NB4 (cell line): ENCODE results near the gene SLC22A5.
A peak's percentile ranks its signal among the peaks of the same experiment; 100 is the strongest.

Experiments used
- DNase-seq: peaks from one replicate; pipeline ENCODE4 v3.0.0; 2010; ENCODE audit warnings: low read depth
- H3K4me3 ChIP-seq: one replicate; pipeline ENCODE4 v1.5.1; 2011; ENCODE audit warnings: mild to moderate bottlenecking, low read depth, low read length, moderate library complexity
- CTCF ChIP-seq: IDR thresholded peaks from one replicate; pipeline ENCODE4 v1.5.1; 2012; ENCODE audit warnings: low read depth, low read length
- MAX ChIP-seq: IDR thresholded peaks from 2 replicates; pipeline ENCODE4 v1.6.1; 2011; ENCODE audit warnings: low read depth, low read length
- MYC ChIP-seq: IDR thresholded peaks from 2 replicates; pipeline ENCODE4 v1.6.1; 2011; ENCODE audit warnings: low read depth, low read length
- POLR2A ChIP-seq: IDR thresholded peaks from 2 replicates; pipeline ENCODE4 v1.6.1; 2011; ENCODE audit warnings: mild to moderate bottlenecking; ENCODE audit not compliant: insufficient read length; ENCODE audit errors: extremely low read depth

Gene SLC22A5

GRCh38 chr5:132429463-132430440, 60.2 kb downstream of the SLC22A5 start:
- DNase-seq: no peak
- H3K4me3 ChIP-seq: no peak overlapping the region
- no peak for TF ChIP-seq CTCF
- no peak for TF ChIP-seq MAX

DNA sequence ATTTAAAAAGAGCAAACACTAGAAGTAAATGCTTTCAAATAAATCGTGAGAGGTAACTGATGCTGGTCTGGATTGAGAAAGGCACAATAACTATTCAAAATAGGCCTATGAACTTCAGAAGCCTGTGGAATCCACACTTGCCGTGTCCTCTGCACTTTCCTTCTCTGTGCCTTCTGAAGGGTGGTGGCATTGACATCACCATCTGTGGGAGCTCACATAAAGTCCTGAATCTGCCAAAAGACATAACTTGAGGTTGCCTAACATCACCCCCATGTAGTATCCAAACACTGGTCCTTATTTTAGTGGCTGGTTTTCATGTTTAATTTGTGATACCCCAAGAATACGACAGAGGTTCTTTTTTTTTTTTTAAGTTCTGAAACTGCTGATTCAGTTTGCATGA, 61.2 kb downstream of the SLC22A5 start:
- DNase-seq: no peak
- TF ChIP-seq MAX: no peak
- TF ChIP-seq MYC: no peak
- TF ChIP-seq CTCF: no peak
- TF ChIP-seq POLR2A: no peak
- H3K4me3 ChIP-seq: no peak overlapping the region

DNA sequence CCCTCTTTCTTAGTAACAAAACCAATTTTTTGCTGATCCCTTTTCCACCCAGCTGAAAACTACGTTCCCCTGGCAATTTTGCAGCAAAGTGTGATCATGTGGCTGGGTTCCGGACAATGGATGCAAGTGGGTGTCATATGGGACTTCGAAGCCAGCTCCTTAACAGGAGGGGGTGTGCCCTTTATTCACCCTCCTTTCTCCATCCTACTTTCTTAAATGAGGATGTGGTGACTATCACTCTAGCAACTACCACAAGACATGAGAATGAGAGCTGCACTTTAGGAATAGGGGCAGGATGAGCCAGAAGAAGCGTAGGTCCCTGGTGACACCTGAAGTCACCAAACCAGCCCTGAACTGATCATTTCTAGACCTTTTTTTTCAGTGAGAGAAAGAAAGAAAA, 62.1 kb downstream of the SLC22A5 start:
- peak; percentile 36 for DNase-seq
- no peak overlapping the region for H3K4me3 ChIP-seq
- TF ChIP-seq MYC (no peak), POLR2A (no peak), MAX (no peak), CTCF (no peak)

DNA sequence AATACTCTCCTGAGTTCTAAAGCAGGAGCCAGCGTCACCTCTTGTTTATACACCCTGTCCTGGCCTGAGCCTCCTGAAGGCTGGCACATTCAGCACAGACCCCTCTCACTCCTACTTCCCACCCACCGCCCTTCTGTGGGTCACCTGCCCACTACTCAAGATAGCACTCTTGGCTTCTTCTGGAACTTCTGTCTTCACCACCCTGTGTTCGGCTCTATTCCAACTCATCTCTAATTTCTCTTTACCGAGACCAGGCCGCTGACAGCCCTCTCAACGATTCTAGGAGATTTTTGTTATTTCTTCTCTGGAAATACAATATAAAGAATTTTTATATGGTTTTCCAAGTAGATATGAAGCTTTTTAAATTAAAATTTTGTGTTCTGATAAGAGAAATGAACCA, 63.6 kb downstream of the SLC22A5 start:
- no peak overlapping the region for H3K4me3 ChIP-seq

DNA sequence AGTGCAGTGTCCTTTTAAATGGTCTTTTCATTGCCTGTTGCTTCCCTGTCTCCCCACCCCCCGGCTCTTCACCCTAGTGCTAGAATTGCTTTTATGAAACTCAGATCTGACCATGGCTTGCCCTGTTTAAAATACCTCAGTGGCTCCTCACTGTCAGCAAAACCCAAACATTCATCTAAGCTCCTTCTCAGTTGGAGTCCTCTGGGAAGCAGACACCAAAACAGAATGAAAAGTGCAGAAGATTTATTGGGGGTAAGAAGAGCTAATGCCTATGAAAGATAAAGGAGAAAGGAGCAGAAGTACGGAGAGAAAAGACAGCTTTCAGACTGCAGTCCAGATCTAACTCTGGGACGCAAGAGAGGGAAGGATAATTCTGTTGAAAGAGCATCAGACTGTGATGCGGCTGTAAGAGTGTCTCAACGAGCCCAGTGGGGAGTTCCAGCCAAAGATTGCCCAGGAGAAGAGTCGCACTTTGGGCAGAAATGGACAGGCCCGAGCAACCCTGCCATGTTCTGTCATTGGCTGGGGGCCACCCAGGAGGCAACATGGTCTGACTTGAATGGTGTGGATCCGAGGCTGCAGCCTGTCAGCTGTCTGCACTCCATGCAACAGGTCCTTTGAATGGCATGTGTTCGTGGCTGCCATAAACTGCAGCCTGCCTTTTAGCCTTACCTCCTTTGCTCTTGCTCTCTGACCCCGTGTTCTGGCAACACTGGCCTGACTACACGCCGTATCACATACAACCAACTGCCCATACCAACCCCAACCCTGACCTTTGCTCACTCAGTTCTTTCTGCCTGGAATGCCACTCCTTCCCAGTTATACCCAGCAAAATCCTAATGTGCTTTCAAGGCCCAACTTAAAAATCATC, 65.1 kb downstream of the SLC22A5 start:
- no peak for DNase-seq
- TF ChIP-seq POLR2A: no peak
- no peak for TF ChIP-seq MAX
- TF ChIP-seq MYC: no peak
- no peak for TF ChIP-seq CTCF
- H3K4me3 ChIP-seq: no peak overlapping the region

More for the DNA sequence above, 63.6 kb downstream of the SLC22A5 start:
- no peak for DNase-seq
- TF ChIP-seq CTCF (no peak), MYC (no peak)
